Measurements from ENCODE around the gene SLC1A6.

DNA sequence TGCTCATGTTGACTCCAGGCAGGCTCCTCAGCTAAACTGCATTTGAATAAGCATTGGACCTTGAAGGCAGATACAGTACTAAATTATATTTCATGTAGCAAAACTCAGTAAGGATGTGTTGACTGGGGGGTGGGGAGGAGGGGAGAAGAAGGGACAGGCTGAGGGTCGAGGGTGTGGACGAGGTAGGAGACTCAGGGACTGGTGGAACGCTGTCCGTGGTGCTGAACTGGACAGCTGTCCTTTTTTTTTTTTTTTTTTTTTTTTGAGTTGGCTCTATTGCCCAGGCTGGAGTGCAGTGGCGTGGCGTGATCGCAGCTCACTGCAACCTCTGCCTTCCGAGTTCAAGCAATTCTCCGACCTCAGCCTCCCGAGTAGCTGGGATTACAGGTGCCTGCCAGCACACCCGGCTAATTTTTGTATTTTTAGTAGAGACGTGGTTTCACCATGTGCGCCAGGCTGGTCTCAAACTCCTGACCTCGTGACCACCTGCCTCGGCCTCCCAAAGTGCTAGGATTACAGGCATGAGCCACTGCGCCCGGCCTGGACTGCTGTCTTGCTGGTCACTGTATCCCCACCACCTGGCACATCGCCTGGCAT lies 36.4 kb upstream of the SLC1A6 start:
- TF ChIP-seq, protein P1, sequence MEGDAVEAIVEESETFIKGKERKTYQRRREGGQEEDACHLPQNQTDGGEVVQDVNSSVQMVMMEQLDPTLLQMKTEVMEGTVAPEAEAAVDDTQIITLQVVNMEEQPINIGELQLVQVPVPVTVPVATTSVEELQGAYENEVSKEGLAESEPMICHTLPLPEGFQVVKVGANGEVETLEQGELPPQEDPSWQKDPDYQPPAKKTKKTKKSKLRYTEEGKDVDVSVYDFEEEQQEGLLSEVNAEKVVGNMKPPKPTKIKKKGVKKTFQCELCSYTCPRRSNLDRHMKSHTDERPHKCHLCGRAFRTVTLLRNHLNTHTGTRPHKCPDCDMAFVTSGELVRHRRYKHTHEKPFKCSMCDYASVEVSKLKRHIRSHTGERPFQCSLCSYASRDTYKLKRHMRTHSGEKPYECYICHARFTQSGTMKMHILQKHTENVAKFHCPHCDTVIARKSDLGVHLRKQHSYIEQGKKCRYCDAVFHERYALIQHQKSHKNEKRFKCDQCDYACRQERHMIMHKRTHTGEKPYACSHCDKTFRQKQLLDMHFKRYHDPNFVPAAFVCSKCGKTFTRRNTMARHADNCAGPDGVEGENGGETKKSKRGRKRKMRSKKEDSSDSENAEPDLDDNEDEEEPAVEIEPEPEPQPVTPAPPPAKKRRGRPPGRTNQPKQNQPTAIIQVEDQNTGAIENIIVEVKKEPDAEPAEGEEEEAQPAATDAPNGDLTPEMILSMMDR (IDR thresholded peaks at IDR 0.05; ENCODE audit: low read depth, low read length, poor library complexity, severe bottlenecking): no peak
- TF ChIP-seq EZH2phosphoT487 (IDR thresholded peaks at IDR 0.05; ENCODE audit: borderline replicate concordance, low read length): no peak
